Measurements from ENCODE around the gene NUP188. TPM values are rescaled to one million over a fixed set of nuclear protein-coding genes. Genes with fewer than 3 reads are reported as not detected.

NUP188 gene
- total RNA-seq, 1 donor from 2014 or later = 30.1 TPM

Other genes with a start within 250 kb of the NUP188 start
- 1.7 TPM for gene PKN3, start 245.2 kb upstream of the NUP188 start, total RNA-seq (ENCODE audit: insufficient read depth, low replicate concordance)
- 6.5 TPM for gene ZDHHC12, start 223.6 kb upstream of the NUP188 start, total RNA-seq (ENCODE audit: insufficient read depth, low replicate concordance)
- gene ZER1, start 175.8 kb upstream of the NUP188 start, total RNA-seq (ENCODE audit: insufficient read depth, low replicate concordance) = 15.4 TPM
- gene TBC1D13, start 160.4 kb upstream of the NUP188 start, total RNA-seq (ENCODE audit: insufficient read depth, low replicate concordance) = 6.5 TPM
- gene ENDOG, start 129.2 kb upstream of the NUP188 start, total RNA-seq (ENCODE audit: insufficient read depth, low replicate concordance) = 7.2 TPM
- gene SPOUT1, start 117.9 kb upstream of the NUP188 start, total RNA-seq (ENCODE audit: insufficient read depth, low replicate concordance) = 7.7 TPM
- 3.9 TPM for gene KYAT1, start 65.7 kb upstream of the NUP188 start, total RNA-seq (ENCODE audit: insufficient read depth, low replicate concordance)
- 25.0 TPM for gene LRRC8A, start 65.6 kb upstream of the NUP188 start, total RNA-seq (ENCODE audit: insufficient read depth, low replicate concordance)
- 24.3 TPM for gene PHYHD1, start 26.7 kb upstream of the NUP188 start, total RNA-seq (ENCODE audit: insufficient read depth, low replicate concordance)
- gene DOLK, start 96 bp upstream of the NUP188 start, total RNA-seq (ENCODE audit: insufficient read depth, low replicate concordance) = 9.4 TPM
- 28.4 TPM for gene SH3GLB2, start 80.6 kb downstream of the NUP188 start, total RNA-seq (ENCODE audit: insufficient read depth, low replicate concordance)
- gene MIGA2, start 88.9 kb downstream of the NUP188 start, total RNA-seq (ENCODE audit: insufficient read depth, low replicate concordance) = 9.1 TPM
- 4.8 TPM for gene DOLPP1, start 133.4 kb downstream of the NUP188 start, total RNA-seq (ENCODE audit: insufficient read depth, low replicate concordance)
- gene CRAT, start 163.1 kb downstream of the NUP188 start, total RNA-seq (ENCODE audit: insufficient read depth, low replicate concordance) = 27.9 TPM
- 24.1 TPM for gene PTPA, start 163.7 kb downstream of the NUP188 start, total RNA-seq (ENCODE audit: insufficient read depth, low replicate concordance)
- gene IER5L, start 230.6 kb downstream of the NUP188 start, total RNA-seq (ENCODE audit: insufficient read depth, low replicate concordance) = 33.5 TPM